HG03097 (cell line): ENCODE results near the gene SNRPA1.
"Not testable (repeated sequence)": the region's sequence is repeated elsewhere in the genome, so short reads cannot be mapped to it uniquely, and the experiment has no call there.

Experiments used
- ATAC-seq: cut with Tn5 transposase; IDR thresholded peaks from one replicate; pipeline ENCODE4 v1.9.1; 2021; ENCODE audit not compliant: unreplicated experiment, low FRiP score

The SNRPA1 gene

GRCh38 chr15:101294731-101295606 is at the start of gene SNRPA1:
SNRPA1 (minus strand) TSS chr15:101295248; CDS start chr15:101295178, 70 bp downstream.
- peak; percentile 86 for ATAC-seq

- ATAC-seq = no peak
These were observed 47.0 kb upstream of the SNRPA1 start for GRCh38 chr15:101342056-101342455.

GRCh38 chr15:101338502-101339057 is 43.5 kb upstream of the SNRPA1 start:
- ATAC-seq = no peak

GRCh38 chr15:101337976-101338375 is 42.9 kb upstream of the SNRPA1 start:
- ATAC-seq = no peak

- ATAC-seq = not testable (repeated sequence)
These were observed 39.1 kb upstream of the SNRPA1 start for GRCh38 chr15:101333907-101334789.

GRCh38 chr15:101332061-101332467 is 37.0 kb upstream of the SNRPA1 start:
- ATAC-seq = no peak

- no peak for ATAC-seq
These were observed 34.9 kb upstream of the SNRPA1 start for GRCh38 chr15:101329867-101330380.

- ATAC-seq = no peak
These were observed 34.3 kb upstream of the SNRPA1 start for GRCh38 chr15:101329309-101329863.

- no peak for ATAC-seq
These were observed 33.0 kb upstream of the SNRPA1 start for GRCh38 chr15:101328001-101328400.

GRCh38 chr15:101327147-101327740 is 32.2 kb upstream of the SNRPA1 start:
- ATAC-seq = no peak

GRCh38 chr15:101326462-101327146 is 31.6 kb upstream of the SNRPA1 start:
- ATAC-seq = no peak

GRCh38 chr15:101326026-101326315 is 30.9 kb upstream of the SNRPA1 start:
- no peak for ATAC-seq

GRCh38 chr15:101325263-101326025 is 30.4 kb upstream of the SNRPA1 start:
- ATAC-seq = no peak

GRCh38 chr15:101324524-101325177 is 29.6 kb upstream of the SNRPA1 start:
- no peak for ATAC-seq

- ATAC-seq = no peak
These were observed 28.9 kb upstream of the SNRPA1 start for GRCh38 chr15:101323793-101324523.

GRCh38 chr15:101322854-101323477 is 27.9 kb upstream of the SNRPA1 start:
- no peak for ATAC-seq

- ATAC-seq = no peak
These were observed 27.1 kb upstream of the SNRPA1 start for GRCh38 chr15:101322016-101322695.
